GM23338 (cell line): ENCODE results near the gene ERF.

Source experiments
- CREB1 ChIP-seq: fragments of 250-450 bp; sonication (Bioruptor Pico); IDR thresholded peaks from 2 replicates; pipeline ENCODE4 v1.5.0; 2020; ENCODE audit warnings: low read depth, mild to moderate bottlenecking, moderate library complexity
- CTCF ChIP-seq, 2 experiments: fragments of 200-600 bp in 1 of 2; sonication (generic) in 1 of 2; conservative IDR thresholded peaks; 2 replicates each; pipeline versions ENCODE4 v1.5.1 to v1.6.1; 2016 to 2017; ENCODE audit warnings: antibody characterized with exemption in 2 of 2, low read depth in 2 of 2, mild to moderate bottlenecking in 2 of 2, moderate library complexity in 1 of 2
- ETS1 ChIP-seq: IDR thresholded peaks from 2 replicates; pipeline ENCODE4 v1.6.1; 2016; ENCODE audit warnings: antibody characterized with exemption
- EZH2 ChIP-seq: fragments of 200-600 bp; sonication (generic); IDR thresholded peaks from one replicate; pipeline ENCODE4 v1.8.0; 2017; ENCODE audit warnings: antibody characterized with exemption, mild to moderate bottlenecking, low read depth; ENCODE audit not compliant: unreplicated experiment
- EZH2phosphoT487 ChIP-seq: fragments of 200-600 bp; sonication (generic); IDR thresholded peaks from one replicate; pipeline ENCODE4 v1.8.1; 2018; ENCODE audit warnings: antibody characterized with exemption; ENCODE audit not compliant: unreplicated experiment
- JUNB ChIP-seq: IDR thresholded peaks from one replicate; pipeline ENCODE4 v1.6.1; 2016; ENCODE audit warnings: antibody characterized with exemption; ENCODE audit not compliant: unreplicated experiment
- NANOG ChIP-seq: IDR thresholded peaks from 2 replicates; pipeline ENCODE4 v1.6.1; 2016; ENCODE audit warnings: antibody characterized with exemption, borderline replicate concordance
- POLR2AphosphoS5 ChIP-seq: IDR thresholded peaks from 2 replicates; pipeline ENCODE4 v1.6.1; 2016; ENCODE audit warnings: antibody characterized with exemption, low read depth
- REST ChIP-seq: IDR thresholded peaks from one replicate; pipeline ENCODE4 v1.6.1; 2018; ENCODE audit warnings: antibody characterized with exemption; ENCODE audit not compliant: unreplicated experiment
- STAT1 ChIP-seq: IDR thresholded peaks from one replicate; pipeline ENCODE4 v1.6.1; 2016; ENCODE audit warnings: antibody characterized with exemption; ENCODE audit not compliant: unreplicated experiment
- ZNF331 ChIP-seq: fragments of 250-450 bp; sonication (Bioruptor Pico); IDR thresholded peaks from 2 replicates; pipeline ENCODE4 v1.5.0; 2020; ENCODE audit warnings: low read depth, mild to moderate bottlenecking, moderate library complexity
- ZNF462 ChIP-seq: fragments of 250-450 bp; sonication (Bioruptor Pico); IDR thresholded peaks from 2 replicates; pipeline ENCODE4 v1.5.0; 2020; ENCODE audit warnings: mild to moderate bottlenecking, moderate library complexity

GRCh38 chr19:42248270-42249148, 6.4 kb downstream of the ERF start:
- TF ChIP-seq CTCF (conservative IDR thresholded peaks at IDR 0.05; ENCODE audit: low read depth in 2 of 2) (no peak), EZH2 (no peak), CREB1 (CRISPR knock-in tag) (no peak), REST (no peak), EZH2phosphoT487 (no peak), ZNF331 (CRISPR knock-in tag) (no peak), POLR2AphosphoS5 (0 out of 2 replicates have a peak, but pooled peaks have one; percentile 8), ETS1 (no peak), ZNF462 (CRISPR knock-in tag) (no peak), JUNB (no peak), STAT1 (no peak), NANOG (no peak)
